GM18951 (cell line): Measurements from ENCODE around the gene SELENOS.

Experiments
- POLR2A ChIP-seq: IDR thresholded peaks from 4 replicates; pipeline ENCODE4 v1.6.1; 2011; ENCODE audit warnings: mild to moderate bottlenecking; ENCODE audit not compliant: insufficient read length, insufficient read depth; ENCODE audit errors: extremely low read depth
- in situ Hi-C: fragments of 300-500 bp; cut with MboI; formaldehyde crosslinking; loops from one replicate; pipeline ENCODE4 v1.12.0; 2022; ENCODE audit warnings: low sequenced_read_pairs, mixed read lengths, inconsistent platforms; ENCODE audit not compliant: unreplicated experiment

The SELENOS gene

GRCh38 chr15:101258238-101259144 is 18.8 kb downstream of the SELENOS start:
- in situ Hi-C loops, result loop anchor here (5.0 to 25.0 kb wide), 4 partner anchors 166 to 646 kb away; partner anchors contain the start of genes ASB7, LINS1 and LRRK1
- no peak for TF ChIP-seq POLR2A

- no peak for TF ChIP-seq POLR2A
- in situ Hi-C loops, result loop anchor here (5.0 to 25.0 kb wide), 4 partner anchors 164 to 644 kb away; partner anchors contain the start of genes ASB7, LINS1 and LRRK1
Measured at GRCh38 chr15:101256757-101257156, 20.5 kb downstream of the SELENOS start.

- in situ Hi-C loops, result loop anchor here (5.0 to 25.0 kb wide), 4 partner anchors 163 to 643 kb away; partner anchors contain the start of genes ASB7, LINS1 and LRRK1
- no peak for TF ChIP-seq POLR2A
Measured at GRCh38 chr15:101255615-101256241, 21.6 kb downstream of the SELENOS start.

- in situ Hi-C loops, result loop anchor here (5.0 to 25.0 kb wide), 4 partner anchors 163 to 643 kb away; partner anchors contain the start of genes ASB7, LINS1 and LRRK1
- TF ChIP-seq POLR2A, result no peak
Measured at GRCh38 chr15:101255051-101255395, 22.3 kb downstream of the SELENOS start.

GRCh38 chr15:101254157-101255050 is 22.9 kb downstream of the SELENOS start:
- in situ Hi-C loops, result loop anchor here (5.0 to 25.0 kb wide), 4 partner anchors 162 to 642 kb away; partner anchors contain the start of genes ASB7, LINS1 and LRRK1

GRCh38 chr15:101252836-101253235 is 24.4 kb downstream of the SELENOS start:
- no peak for TF ChIP-seq POLR2A
- in situ Hi-C loops, result loop anchor here (10.0 to 25.0 kb wide), 3 partner anchors 238 to 641 kb away; partner anchors contain the start of genes ASB7, LINS1 and LRRK1

More at GRCh38 chr15:101254157-101255050, 22.9 kb downstream of the SELENOS start:
- TF ChIP-seq POLR2A, result no peak

GRCh38 chr15:101251830-101252820 is 25.2 kb downstream of the SELENOS start, which contains the start of gene CHSY1:
TSS of gene CHSY1 (minus strand) at chr15:101252048. CDS start at chr15:101251456, 592 bp downstream.
- in situ Hi-C loops, result loop anchor here (10.0 to 25.0 kb wide), 3 partner anchors 237 to 640 kb away; partner anchors contain the start of genes ASB7, LINS1 and LRRK1
- peak; percentile 81 for TF ChIP-seq POLR2A

- TF ChIP-seq POLR2A, result no peak
- in situ Hi-C loops, result loop anchor here (10.0 to 25.0 kb wide), 3 partner anchors 236 to 639 kb away; partner anchors contain the start of genes ASB7, LINS1 and LRRK1
Measured at GRCh38 chr15:101250873-101251829, 26.1 kb downstream of the SELENOS start.

- in situ Hi-C loops, result loop anchor here (10.0 to 25.0 kb wide), 3 partner anchors 236 to 638 kb away; partner anchors contain the start of genes ASB7, LINS1 and LRRK1
- TF ChIP-seq POLR2A, result no peak
Measured at GRCh38 chr15:101250341-101250831, 26.9 kb downstream of the SELENOS start.

- in situ Hi-C loops, result no loop called here
- TF ChIP-seq POLR2A, result no peak
Measured at GRCh38 chr15:101248274-101248673, 29.0 kb downstream of the SELENOS start.
